T-helper 1 cell treated with Interleukin-12 subunit alpha and Interleukin-12 subunit beta and Interleukin-4 antibody, amounts not matched to agents 30 μg/mL and 1 μg/mL, for 36 hours (primary cell): ENCODE results near the gene PARP8.
"Not testable (repeated sequence)": the region's sequence is repeated elsewhere in the genome, so short reads cannot be mapped to it uniquely, and the experiment has no call there.

Experiments
- H3K27ac Mint-ChIP-seq: one replicate; pipeline ENCODE4 v1.8.0; 2021; ENCODE audit warnings: mild to moderate bottlenecking, mixed read lengths
- H3K27me3 Mint-ChIP-seq: one replicate; pipeline ENCODE4 v1.8.0; 2021; ENCODE audit warnings: low read depth, mixed read lengths
- H3K36me3 Mint-ChIP-seq: one replicate; pipeline ENCODE4 v1.8.0; 2021; ENCODE audit warnings: low read depth, mixed read lengths
- H3K4me1 Mint-ChIP-seq: one replicate; pipeline ENCODE4 v1.8.0; 2021; ENCODE audit warnings: low read depth, mixed read lengths
- H3K4me3 Mint-ChIP-seq: one replicate; pipeline ENCODE4 v1.8.0; 2021; ENCODE audit warnings: mild to moderate bottlenecking, moderate library complexity, mixed read lengths
- H3K9me3 Mint-ChIP-seq: one replicate; pipeline ENCODE4 v1.8.0; 2021; ENCODE audit warnings: mixed read lengths

The PARP8 gene

DNA sequence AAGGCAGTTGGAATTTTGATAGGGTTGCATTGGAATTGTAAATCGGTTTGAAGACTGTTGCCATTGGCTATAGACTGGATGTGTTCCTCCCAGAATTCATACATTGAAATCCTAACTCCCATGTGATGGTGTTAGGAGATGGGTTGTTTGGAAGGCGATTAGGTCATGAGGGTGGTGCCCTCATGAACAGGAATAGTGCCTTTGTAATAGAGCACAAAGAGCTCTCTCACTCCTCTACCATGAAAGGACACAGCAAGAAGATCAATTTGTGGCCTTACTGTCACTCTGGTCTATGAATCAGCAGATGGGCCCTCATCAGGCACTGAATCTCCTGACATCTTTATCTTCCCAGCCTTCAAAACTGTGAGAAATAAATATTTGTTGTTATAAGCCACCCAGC lies 133.2 kb downstream of the PARP8 start:
- no peak overlapping the region for H3K27ac Mint-ChIP-seq
- H3K4me3 Mint-ChIP-seq = no peak overlapping the region
- no peaks in the 10 kb centered on the region for H3K27me3 Mint-ChIP-seq
- H3K9me3 Mint-ChIP-seq = peaks cover 19% of the 10 kb centered on the region
- peaks cover 11% of the 10 kb centered on the region for H3K4me1 Mint-ChIP-seq
- peaks cover 57% of the 10 kb centered on the region for H3K36me3 Mint-ChIP-seq

DNA sequence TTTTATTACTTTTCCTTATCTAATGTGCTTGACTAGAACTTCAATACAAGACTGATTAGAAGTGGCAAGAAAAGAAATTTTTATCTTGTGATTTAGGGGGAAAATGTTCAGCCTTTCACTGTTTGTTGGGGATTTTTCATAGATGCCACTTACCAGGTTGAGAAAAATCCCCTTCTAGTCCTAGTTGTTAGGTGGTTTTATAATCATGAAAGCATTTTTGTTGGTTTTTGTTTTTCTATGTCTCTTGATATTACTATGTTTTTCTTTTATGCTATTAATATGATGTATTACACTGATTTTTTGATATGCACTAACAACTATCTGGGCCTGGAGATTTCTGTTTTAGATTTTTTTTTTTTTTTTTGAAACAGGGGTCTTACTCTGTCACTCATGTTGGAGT lies 134.0 kb downstream of the PARP8 start:
- H3K4me3 Mint-ChIP-seq = no peak overlapping the region
- peaks cover 11% of the 10 kb centered on the region for H3K4me1 Mint-ChIP-seq
- peaks cover 19% of the 10 kb centered on the region for H3K9me3 Mint-ChIP-seq
- H3K27me3 Mint-ChIP-seq = no peaks in the 10 kb centered on the region
- no peak overlapping the region for H3K27ac Mint-ChIP-seq
- peaks cover 49% of the 10 kb centered on the region for H3K36me3 Mint-ChIP-seq

- Mint-ChIP-seq H3K4me1 (peaks cover 3% of the 10 kb centered on the region), H3K36me3 (peaks cover 50% of the 10 kb centered on the region), H3K27me3 (no peaks in the 10 kb centered on the region), H3K4me3 (no peak overlapping the region), H3K27ac (no peak overlapping the region), H3K9me3 (peaks cover 26% of the 10 kb centered on the region)
Observed at GRCh38 chr5:50807661-50808060, 141.2 kb downstream of the PARP8 start.

DNA sequence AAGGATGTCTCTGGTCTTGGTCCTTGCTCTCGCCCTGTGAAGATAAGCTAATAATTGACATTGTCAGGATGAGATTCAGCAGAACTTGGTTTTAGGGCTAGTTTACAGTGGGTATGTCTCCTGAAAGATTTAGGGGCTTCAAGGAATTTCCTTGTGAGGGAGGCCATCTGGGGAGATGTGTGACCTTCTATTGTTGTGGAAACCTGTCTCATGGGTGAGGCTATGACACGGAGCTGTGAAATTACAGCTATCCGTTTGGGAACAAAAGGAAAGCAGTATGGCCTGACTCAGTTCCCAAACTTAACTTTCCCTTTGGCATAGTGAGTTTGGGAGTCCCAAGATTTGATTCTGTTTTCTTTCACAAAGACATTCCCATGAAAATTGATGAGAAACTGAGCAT lies 142.0 kb downstream of the PARP8 start:
- Mint-ChIP-seq H3K4me1 (peaks cover 3% of the 10 kb centered on the region), H3K27ac (no peak overlapping the region), H3K9me3 (peaks cover 19% of the 10 kb centered on the region), H3K4me3 (no peak overlapping the region), H3K36me3 (peaks cover 47% of the 10 kb centered on the region), H3K27me3 (no peaks in the 10 kb centered on the region)

DNA sequence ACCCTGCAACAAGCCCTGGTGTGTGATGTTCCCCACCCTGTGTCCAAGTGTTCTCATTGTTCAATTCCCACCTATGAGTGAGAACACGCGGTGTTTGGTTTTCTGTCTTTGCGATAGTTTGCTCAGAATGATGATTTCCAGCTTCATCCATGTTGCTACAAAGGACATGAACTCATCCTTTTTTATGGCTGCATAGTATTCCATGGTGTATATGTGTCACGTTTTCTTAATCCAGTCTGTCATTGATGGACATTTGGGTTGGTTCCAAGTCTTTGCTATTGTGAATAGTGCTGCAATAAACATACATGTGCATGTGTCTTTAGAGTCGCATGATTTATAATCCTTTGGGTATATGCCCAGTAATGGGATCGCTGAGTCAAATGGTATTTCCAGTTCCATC lies 145.3 kb downstream of the PARP8 start:
- Mint-ChIP-seq H3K9me3 (peaks cover 14% of the 10 kb centered on the region), H3K36me3 (peaks cover 42% of the 10 kb centered on the region)
- not testable (repeated sequence) for H3K27me3 Mint-ChIP-seq, H3K4me3 Mint-ChIP-seq, H3K27ac Mint-ChIP-seq, H3K4me1 Mint-ChIP-seq

GRCh38 chr5:50813691-50814090 lies 147.3 kb downstream of the PARP8 start:
- H3K27ac Mint-ChIP-seq = no peak overlapping the region
- no peaks in the 10 kb centered on the region for H3K27me3 Mint-ChIP-seq
- peaks cover 14% of the 10 kb centered on the region for H3K9me3 Mint-ChIP-seq
- peaks cover 40% of the 10 kb centered on the region for H3K36me3 Mint-ChIP-seq
- no peaks in the 10 kb centered on the region for H3K4me1 Mint-ChIP-seq
- H3K4me3 Mint-ChIP-seq = no peak overlapping the region

DNA sequence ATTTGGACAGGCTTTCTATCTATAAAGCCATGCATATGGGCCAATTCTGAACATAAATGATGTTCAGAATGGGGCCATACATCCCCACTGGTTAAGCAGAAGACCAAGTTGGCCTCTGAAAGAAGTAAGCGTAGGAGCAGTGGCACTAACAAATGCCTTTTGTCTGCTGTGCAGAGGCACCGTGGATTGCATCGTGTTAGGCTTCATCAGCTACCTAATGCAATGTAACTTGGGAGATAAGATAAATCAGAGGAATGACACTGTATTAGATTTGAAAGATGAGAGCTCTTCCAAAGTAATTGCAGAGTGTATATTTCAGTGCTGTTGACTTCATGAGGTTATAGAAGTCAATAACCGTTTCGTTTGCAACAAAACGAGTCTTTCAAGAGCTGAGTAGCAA lies 148.1 kb downstream of the PARP8 start:
- H3K36me3 Mint-ChIP-seq = peaks cover 39% of the 10 kb centered on the region
- no peaks in the 10 kb centered on the region for H3K27me3 Mint-ChIP-seq
- H3K27ac Mint-ChIP-seq = no peak overlapping the region
- peaks cover 14% of the 10 kb centered on the region for H3K9me3 Mint-ChIP-seq
- H3K4me1 Mint-ChIP-seq = no peaks in the 10 kb centered on the region
- H3K4me3 Mint-ChIP-seq = no peak overlapping the region

GRCh38 chr5:50822046-50822445 lies 155.6 kb downstream of the PARP8 start:
- H3K27me3 Mint-ChIP-seq = no peaks in the 10 kb centered on the region
- no peak overlapping the region for H3K4me3 Mint-ChIP-seq
- H3K36me3 Mint-ChIP-seq = peaks cover 48% of the 10 kb centered on the region
- no peaks in the 10 kb centered on the region for H3K4me1 Mint-ChIP-seq
- no peaks in the 10 kb centered on the region for H3K9me3 Mint-ChIP-seq
- H3K27ac Mint-ChIP-seq = no peak overlapping the region

DNA sequence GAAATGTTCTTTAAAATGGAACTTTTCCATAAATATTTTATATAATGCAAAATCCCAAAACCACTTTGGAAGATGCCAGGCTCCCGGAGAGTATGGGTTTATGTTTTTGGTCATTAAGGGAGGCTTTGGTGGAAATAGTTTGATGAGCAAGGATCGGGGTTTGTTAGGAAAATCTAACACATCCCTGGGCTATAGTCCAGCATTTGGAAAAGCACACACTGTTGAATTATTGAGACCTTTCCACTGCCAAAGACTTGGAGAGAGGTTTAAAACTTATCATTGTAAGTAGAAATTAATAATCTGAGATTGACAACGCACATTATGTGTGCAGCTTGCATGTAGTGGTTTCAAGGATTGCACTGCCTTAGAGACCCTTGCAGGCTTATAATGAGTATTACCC lies 156.3 kb downstream of the PARP8 start:
- Mint-ChIP-seq H3K4me1 (no peaks in the 10 kb centered on the region), H3K4me3 (no peak overlapping the region), H3K27ac (no peak overlapping the region), H3K27me3 (no peaks in the 10 kb centered on the region), H3K36me3 (peaks cover 50% of the 10 kb centered on the region), H3K9me3 (no peaks in the 10 kb centered on the region)

DNA sequence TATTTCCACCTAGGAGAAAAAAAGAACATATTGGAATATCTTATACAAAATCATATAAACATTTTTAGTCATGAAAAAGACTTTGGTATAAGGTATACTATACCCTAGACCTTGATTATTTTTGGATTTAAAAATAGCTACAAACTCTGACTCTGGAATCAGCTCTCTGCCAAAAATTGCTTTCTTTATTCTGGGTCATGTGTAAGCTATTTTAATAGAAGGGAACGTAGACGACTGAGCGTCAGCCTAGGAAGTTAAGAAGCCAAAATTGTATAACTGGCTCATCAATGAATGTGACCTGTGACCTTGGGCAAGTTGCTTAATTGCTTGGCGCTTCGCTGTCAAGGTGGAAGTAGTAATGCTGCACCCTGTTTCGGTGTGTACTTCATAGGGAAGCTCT lies 157.1 kb downstream of the PARP8 start:
- Mint-ChIP-seq H3K4me3 (no peak overlapping the region), H3K27me3 (no peaks in the 10 kb centered on the region), H3K36me3 (peaks cover 53% of the 10 kb centered on the region), H3K9me3 (no peaks in the 10 kb centered on the region), H3K27ac (no peak overlapping the region), H3K4me1 (no peaks in the 10 kb centered on the region)

GRCh38 chr5:50824109-50824508 lies 157.7 kb downstream of the PARP8 start:
- Mint-ChIP-seq H3K9me3 (no peaks in the 10 kb centered on the region), H3K27ac (no peak overlapping the region), H3K4me3 (no peak overlapping the region), H3K36me3 (peaks cover 58% of the 10 kb centered on the region), H3K4me1 (no peaks in the 10 kb centered on the region), H3K27me3 (no peaks in the 10 kb centered on the region)

DNA sequence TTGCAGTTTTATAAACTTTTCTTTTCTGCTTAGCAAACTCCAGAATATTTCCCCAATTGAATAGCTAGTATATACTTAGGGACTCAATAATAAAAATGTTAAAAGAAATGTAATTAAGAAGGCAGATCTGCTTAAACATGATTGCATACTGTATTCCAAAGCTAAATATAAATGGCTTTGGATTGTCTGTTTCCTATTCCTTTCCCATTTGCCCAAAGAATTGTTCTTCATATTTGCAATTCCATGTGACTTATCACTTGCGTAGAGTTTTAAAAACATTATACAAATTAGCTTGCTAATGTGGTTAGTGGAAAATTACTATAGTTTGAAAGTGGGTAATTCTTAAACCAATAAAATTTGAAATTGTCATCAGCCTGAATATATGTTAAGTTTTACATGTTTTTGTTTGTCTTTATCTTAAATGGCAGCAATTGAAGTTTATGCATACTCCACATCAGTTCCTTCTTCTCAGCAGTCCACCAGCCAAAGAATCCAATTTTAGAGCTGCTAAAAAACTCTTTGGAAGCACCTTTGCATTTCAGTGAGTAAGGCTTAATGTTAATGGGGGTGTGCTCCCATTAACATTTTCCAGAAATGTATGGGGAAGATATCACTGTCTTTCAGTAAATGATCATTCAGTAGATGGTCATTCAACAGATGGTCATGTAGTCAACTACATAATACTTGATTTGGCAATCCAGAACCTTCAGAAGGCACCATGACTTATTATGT lies 161.2 kb downstream of the PARP8 start:
- Mint-ChIP-seq H3K36me3 (peaks cover 48% of the 10 kb centered on the region), H3K4me3 (no peak overlapping the region), H3K27me3 (no peaks in the 10 kb centered on the region), H3K9me3 (no peaks in the 10 kb centered on the region), H3K27ac (no peak overlapping the region), H3K4me1 (no peaks in the 10 kb centered on the region)

- no peaks in the 10 kb centered on the region for H3K4me1 Mint-ChIP-seq
- no peak overlapping the region for H3K4me3 Mint-ChIP-seq
- H3K27ac Mint-ChIP-seq = no peak overlapping the region
- H3K36me3 Mint-ChIP-seq = peaks cover 48% of the 10 kb centered on the region
- no peaks in the 10 kb centered on the region for H3K27me3 Mint-ChIP-seq
- H3K9me3 Mint-ChIP-seq = no peaks in the 10 kb centered on the region
Observed at GRCh38 chr5:50829023-50829422, 162.6 kb downstream of the PARP8 start.

DNA sequence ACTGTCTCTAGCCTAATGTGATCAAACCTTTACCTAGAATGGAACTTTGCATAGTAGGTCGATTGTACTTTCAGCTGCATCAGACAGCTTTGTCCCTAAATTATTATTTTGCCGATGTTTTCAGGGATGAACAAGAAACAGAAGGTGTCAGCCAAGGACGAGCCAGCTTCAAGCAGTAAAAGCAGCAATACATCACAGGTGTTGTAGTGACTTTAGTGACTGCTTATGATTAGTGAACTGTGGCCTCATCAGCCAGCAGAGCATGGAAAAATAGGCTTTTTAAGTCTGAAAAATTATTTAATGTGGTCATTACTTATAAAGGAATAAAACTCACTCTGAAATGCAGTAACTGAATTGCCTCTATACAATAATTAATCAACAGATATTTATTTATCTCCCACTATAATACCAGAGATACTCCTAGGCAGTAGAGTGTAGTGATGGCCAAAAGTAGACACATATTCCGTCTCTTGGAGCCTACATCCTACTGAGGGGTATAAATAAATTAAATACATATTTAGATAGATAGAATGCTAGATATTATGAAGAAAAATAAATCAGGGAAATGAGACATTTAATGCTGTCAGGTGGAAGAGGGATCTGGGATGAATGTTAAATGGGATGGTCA lies 166.3 kb downstream of the PARP8 start:
- no peaks in the 10 kb centered on the region for H3K9me3 Mint-ChIP-seq
- no peaks in the 10 kb centered on the region for H3K27me3 Mint-ChIP-seq
- no peak overlapping the region for H3K27ac Mint-ChIP-seq
- H3K4me1 Mint-ChIP-seq = no peaks in the 10 kb centered on the region
- no peak overlapping the region for H3K4me3 Mint-ChIP-seq
- H3K36me3 Mint-ChIP-seq = peaks cover 40% of the 10 kb centered on the region

- Mint-ChIP-seq H3K9me3 (no peaks in the 10 kb centered on the region), H3K27me3 (no peaks in the 10 kb centered on the region), H3K4me1 (no peaks in the 10 kb centered on the region), H3K4me3 (no peak overlapping the region), H3K36me3 (peaks cover 40% of the 10 kb centered on the region), H3K27ac (no peak overlapping the region)
Observed at GRCh38 chr5:50836356-50836755, 169.9 kb downstream of the PARP8 start.
